ENCODE data around the gene SSNA1. TPM values are rescaled to one million over a fixed set of nuclear protein-coding genes. Genes with fewer than 3 reads are reported as not detected.

SSNA1 gene
- total and polyA plus RNA-seq, 2 experiments from 2014 or later, result 64.5 to 110 TPM

GRCh38 chr9:137228968-137229896, 40.8 kb downstream of the SSNA1 start:
- Histone ChIP-seq H3K27ac (no peak overlapping the region), H3K36me3 (no peaks in the 10 kb centered on the region), H3K27me3 (no peaks in the 10 kb centered on the region), H3K4me1 (ENCODE audit: low read depth) (peaks cover 3% of the 10 kb centered on the region), H3K9me3 (ENCODE audit: low read depth) (no peaks in the 10 kb centered on the region), H3K4me3 (no peak overlapping the region)
- no peak for TF ChIP-seq CTCF (IDR thresholded peaks at IDR 0.05; ENCODE audit: low read depth, low read length)
- DNase-seq (ENCODE audit: low read depth in 1 of 2, low spot score in 1 of 2), result no peak

DNA sequence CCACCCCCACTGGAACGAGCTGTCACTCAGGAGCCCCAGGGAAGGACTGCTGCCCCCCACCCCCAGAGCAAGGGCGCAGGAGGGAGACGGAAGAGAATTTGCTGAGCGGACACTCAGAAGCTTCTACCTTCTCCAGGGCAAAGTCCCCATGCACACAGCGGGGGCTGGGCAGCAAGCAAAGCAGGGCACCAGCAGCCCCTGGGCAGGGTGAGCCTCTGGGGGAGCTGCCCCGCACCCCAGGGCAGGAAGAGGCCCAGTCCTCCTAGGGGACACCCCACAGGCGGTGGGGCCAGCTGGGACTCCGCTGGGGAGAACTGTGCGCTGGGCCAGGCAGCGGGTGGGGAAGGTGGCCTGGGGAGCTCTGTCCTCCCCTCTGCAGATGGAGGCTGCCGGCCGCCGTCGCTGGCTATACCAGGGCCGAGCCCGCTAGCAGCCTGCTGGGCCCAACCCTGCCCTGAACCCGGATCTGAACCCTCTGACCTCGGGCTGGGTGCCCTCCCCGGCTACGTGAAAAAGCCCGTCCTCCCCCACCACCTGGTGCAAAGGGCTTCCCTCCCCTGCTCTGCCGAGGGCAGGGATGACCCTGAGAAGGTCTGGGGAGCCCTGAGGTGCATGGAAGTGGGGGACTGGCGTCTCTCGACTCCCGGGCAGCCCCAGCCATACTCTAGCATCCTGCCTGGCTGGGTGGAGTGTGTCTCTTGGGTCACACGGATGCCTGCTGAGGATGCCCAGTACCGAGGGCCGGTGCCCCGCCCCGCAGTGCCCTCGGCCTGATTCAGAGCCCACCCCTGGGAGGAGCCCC, 41.6 kb downstream of the SSNA1 start:
- no peak overlapping the region for H3K27ac ChIP-seq

DNA sequence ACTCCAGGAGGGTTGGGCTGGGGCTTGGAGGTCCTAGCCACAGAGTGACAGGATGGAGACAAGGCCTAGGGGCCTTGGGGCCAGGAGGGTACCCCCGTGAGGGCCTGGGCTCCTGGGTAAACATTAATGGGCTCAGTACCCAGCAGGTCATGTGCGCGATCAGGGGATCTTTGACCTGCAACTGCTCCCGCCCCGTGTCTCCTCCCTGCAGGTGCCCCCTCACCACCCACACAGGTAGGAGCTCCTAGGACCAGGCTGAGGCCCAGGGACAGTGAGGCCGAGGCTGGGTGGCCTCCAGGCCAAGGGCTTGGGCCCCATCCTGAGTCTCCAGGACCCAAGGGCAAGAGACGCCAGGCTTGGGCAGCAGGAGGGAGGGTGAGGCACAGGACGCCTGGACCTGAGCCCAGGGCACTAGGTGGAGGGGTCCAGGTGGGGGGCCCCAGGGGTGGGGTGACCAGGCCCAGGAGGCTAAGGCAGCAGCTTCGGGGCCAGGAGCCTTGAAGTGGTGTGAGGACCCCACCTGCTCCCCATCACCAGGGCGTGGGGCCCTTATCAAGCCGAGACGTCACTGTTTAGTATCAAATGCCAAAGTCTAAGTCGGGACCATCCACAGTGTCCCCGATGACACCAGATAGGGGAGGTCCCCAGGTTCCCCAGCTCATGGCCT, 42.4 kb downstream of the SSNA1 start, which contains the start of gene SLC34A3:
Gene SLC34A3 (plus strand): TSS at position 197 of the 667 bp plus-strand sequence. CDS start 802 bp downstream, outside the sequence.
- Histone ChIP-seq H3K27me3 (no peaks in the 10 kb centered on the region), H3K36me3 (no peaks in the 10 kb centered on the region), H3K9me3 (ENCODE audit: low read depth) (no peaks in the 10 kb centered on the region), H3K27ac (no peak within 1 kb of the TSS), H3K4me3 (no peak within 1 kb of the TSS), H3K4me1 (ENCODE audit: low read depth) (peaks cover 8% of the 10 kb centered on the region)
- DNase-seq (ENCODE audit: low read depth in 1 of 2, low spot score in 1 of 2), result no peak
- no peak for TF ChIP-seq CTCF (IDR thresholded peaks at IDR 0.05; ENCODE audit: low read depth, low read length)

More for the DNA sequence above, 41.6 kb downstream of the SSNA1 start:
- Histone ChIP-seq H3K36me3 (no peaks in the 10 kb centered on the region), H3K4me3 (no peak overlapping the region), H3K27me3 (no peaks in the 10 kb centered on the region), H3K9me3 (ENCODE audit: low read depth) (no peaks in the 10 kb centered on the region), H3K4me1 (ENCODE audit: low read depth) (peaks cover 3% of the 10 kb centered on the region)
- no peak for DNase-seq (ENCODE audit: low read depth in 1 of 2, low spot score in 1 of 2)
- TF ChIP-seq CTCF (IDR thresholded peaks at IDR 0.05; ENCODE audit: low read depth, low read length), result no peak

- no peak for DNase-seq (ENCODE audit: low read depth in 1 of 2, low spot score in 1 of 2)
- Histone ChIP-seq H3K27ac (no peak overlapping the region), H3K9me3 (ENCODE audit: low read depth) (no peaks in the 10 kb centered on the region), H3K4me3 (no peak overlapping the region), H3K36me3 (no peaks in the 10 kb centered on the region), H3K27me3 (no peaks in the 10 kb centered on the region), H3K4me1 (ENCODE audit: low read depth) (peaks cover 13% of the 10 kb centered on the region)
- TF ChIP-seq CTCF (IDR thresholded peaks at IDR 0.05; ENCODE audit: low read depth, low read length), result no peak
Observed at GRCh38 chr9:137231372-137232039, 43.0 kb downstream of the SSNA1 start.

- H3K36me3 ChIP-seq, result no peaks in the 10 kb centered on the region
- H3K27ac ChIP-seq, result no peak overlapping the region
- H3K27me3 ChIP-seq, result no peaks in the 10 kb centered on the region
- H3K4me3 ChIP-seq, result no peak overlapping the region
- no peak for DNase-seq (ENCODE audit: low read depth in 1 of 2, low spot score in 1 of 2)
- H3K9me3 ChIP-seq (ENCODE audit: low read depth), result no peaks in the 10 kb centered on the region
- no peak for TF ChIP-seq CTCF (IDR thresholded peaks at IDR 0.05; ENCODE audit: low read depth, low read length)
- peaks cover 16% of the 10 kb centered on the region for H3K4me1 ChIP-seq (ENCODE audit: low read depth)
Observed at GRCh38 chr9:137232101-137232500, 43.6 kb downstream of the SSNA1 start.
